DOHH2 (cell line): ENCODE measurements around the gene C8A.

Source experiments
- H3F3A ChIP-seq: fragments of 200-600 bp; sonication (generic), shearing (Covaris generic); 2 replicates; pipeline ENCODE4 v1.6.0; 2016; ENCODE audit warnings: antibody characterized with exemption, mild to moderate bottlenecking; ENCODE audit not compliant: control insufficient read depth, insufficient read depth
- H3K27ac ChIP-seq: fragments of 200-600 bp; sonication (generic); 2 replicates; pipeline ENCODE4 v1.5.1; 2014; ENCODE audit warnings: low read depth, mild to moderate bottlenecking, low read length, moderate library complexity
- H3K27me3 ChIP-seq: fragments of 200-600 bp; sonication (generic); 2 replicates; pipeline ENCODE4 v1.6.1; 2014; ENCODE audit warnings: mild to moderate bottlenecking, low read length, mixed read lengths; ENCODE audit not compliant: control insufficient read depth
- H3K36me3 ChIP-seq: fragments of 200-600 bp; sonication (generic); 2 replicates; pipeline ENCODE4 v1.6.1; 2014; ENCODE audit warnings: mild to moderate bottlenecking, low read length, moderate library complexity, mixed read lengths; ENCODE audit not compliant: control insufficient read depth
- H3K4me1 ChIP-seq: fragments of 200-600 bp; sonication (generic); 2 replicates; pipeline ENCODE4 v1.6.1; 2014; ENCODE audit warnings: mild to moderate bottlenecking, low read length, mixed read lengths; ENCODE audit not compliant: control insufficient read depth
- H3K4me2 ChIP-seq: fragments of 200-600 bp; sonication (generic); 2 replicates; pipeline ENCODE4 v1.6.0; 2014; ENCODE audit warnings: mild to moderate bottlenecking, low read length, moderate library complexity
- H3K4me3 ChIP-seq: fragments of 200-600 bp; sonication (generic); 2 replicates; pipeline ENCODE4 v1.5.1; 2014; ENCODE audit warnings: mild to moderate bottlenecking, low read length, mixed read lengths
- H3K79me2 ChIP-seq: fragments of 200-600 bp; sonication (generic); 2 replicates; pipeline ENCODE4 v1.6.1; 2014; ENCODE audit warnings: mild to moderate bottlenecking, low read length, mixed read lengths; ENCODE audit not compliant: control insufficient read depth
- H3K9me2 ChIP-seq: fragments of 200-600 bp; sonication (generic); replicated peaks from 2 replicates; pipeline ENCODE4 v1.6.1; 2014; ENCODE audit warnings: mild to moderate bottlenecking, low read length, mixed read lengths; ENCODE audit not compliant: control insufficient read depth
- H3K9me3 ChIP-seq: fragments of 200-600 bp; sonication (generic); 2 replicates; pipeline ENCODE4 v1.6.1; 2014; ENCODE audit warnings: antibody characterized with exemption, low read length, mixed read lengths; ENCODE audit not compliant: control insufficient read depth, insufficient read depth
- H4K20me1 ChIP-seq: fragments of 200-600 bp; sonication (generic); 2 replicates; pipeline ENCODE4 v1.6.0; 2014; ENCODE audit warnings: low read depth, mild to moderate bottlenecking, antibody characterized with exemption, low read length, moderate library complexity; ENCODE audit not compliant: control insufficient read depth, insufficient read depth
- CTCF ChIP-seq: fragments of 200-600 bp; sonication (generic); IDR thresholded peaks from one replicate; pipeline ENCODE4 v1.5.1; 2014; ENCODE audit warnings: antibody characterized with exemption, mild to moderate bottlenecking, low read depth, low read length; ENCODE audit not compliant: poor library complexity, severe bottlenecking
- EZH2phosphoT487 ChIP-seq: fragments of 200-600 bp; sonication (generic); IDR thresholded peaks from 2 replicates; pipeline ENCODE4 v1.6.1; 2017; ENCODE audit warnings: borderline replicate concordance, mild to moderate bottlenecking, antibody characterized with exemption, low read length, moderate library complexity, mixed read lengths

C8A gene

GRCh38 chr1:56874689-56875088, 20.1 kb downstream of the C8A start:
- Histone ChIP-seq H3K9me2 (no peaks in the 10 kb centered on the region), H3F3A (no peaks in the 10 kb centered on the region), H3K4me3 (no peak overlapping the region), H3K79me2 (no peaks in the 10 kb centered on the region), H3K27ac (no peak overlapping the region), H3K27me3 (no peaks in the 10 kb centered on the region), H3K36me3 (no peaks in the 10 kb centered on the region), H4K20me1 (no peaks in the 10 kb centered on the region), H3K9me3 (no peaks in the 10 kb centered on the region), H3K4me2 (no peak overlapping the region), H3K4me1 (no peaks in the 10 kb centered on the region)
- TF ChIP-seq CTCF (no peak), EZH2phosphoT487 (no peak)

DNA sequence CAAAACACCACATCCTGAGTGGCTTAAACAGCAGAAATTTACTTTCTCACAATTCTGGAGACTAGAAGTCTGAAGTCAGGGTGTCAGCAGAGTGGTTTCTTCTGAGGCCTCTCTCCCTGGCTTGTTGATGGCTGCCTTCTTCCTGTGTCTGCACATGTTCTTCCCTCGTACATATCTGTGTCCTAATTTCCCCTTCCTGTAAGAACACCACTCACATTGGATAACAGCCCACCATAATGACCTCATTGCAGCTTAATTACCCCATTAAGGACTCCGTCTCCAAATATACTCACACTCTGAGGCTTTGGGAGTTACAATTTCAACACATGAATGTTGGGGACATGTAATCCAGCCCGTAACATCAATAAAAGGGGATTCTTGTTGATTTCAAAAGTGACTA, 23.4 kb downstream of the C8A start:
- Histone ChIP-seq H3F3A (no peaks in the 10 kb centered on the region), H3K4me1 (no peaks in the 10 kb centered on the region), H3K27me3 (no peaks in the 10 kb centered on the region), H3K9me2 (no peaks in the 10 kb centered on the region), H3K9me3 (no peaks in the 10 kb centered on the region), H3K4me2 (no peak overlapping the region), H3K79me2 (no peaks in the 10 kb centered on the region), H3K36me3 (no peaks in the 10 kb centered on the region), H3K27ac (no peak overlapping the region), H4K20me1 (no peaks in the 10 kb centered on the region), H3K4me3 (no peak overlapping the region)
- TF ChIP-seq EZH2phosphoT487 (no peak), CTCF (no peak)

- H3K9me2 ChIP-seq: no peaks in the 10 kb centered on the region
- H3F3A ChIP-seq: no peaks in the 10 kb centered on the region
- no peaks in the 10 kb centered on the region for H3K9me3 ChIP-seq
- H3K27me3 ChIP-seq: no peaks in the 10 kb centered on the region
- no peaks in the 10 kb centered on the region for H3K36me3 ChIP-seq
- no peaks in the 10 kb centered on the region for H4K20me1 ChIP-seq
- H3K4me2 ChIP-seq: no peak overlapping the region
- H3K4me1 ChIP-seq: no peaks in the 10 kb centered on the region
- H3K27ac ChIP-seq: no peak overlapping the region
- no peaks in the 10 kb centered on the region for H3K79me2 ChIP-seq
- TF ChIP-seq CTCF (no peak), EZH2phosphoT487 (no peak)
- H3K4me3 ChIP-seq: no peak overlapping the region
Measured at GRCh38 chr1:56880774-56881173, 26.2 kb downstream of the C8A start.

GRCh38 chr1:56881417-56881816, 26.8 kb downstream of the C8A start:
- Histone ChIP-seq H3K9me3 (no peaks in the 10 kb centered on the region), H3K27me3 (no peaks in the 10 kb centered on the region), H3F3A (no peaks in the 10 kb centered on the region), H3K27ac (no peak overlapping the region), H3K9me2 (no peaks in the 10 kb centered on the region), H3K36me3 (no peaks in the 10 kb centered on the region), H4K20me1 (no peaks in the 10 kb centered on the region), H3K79me2 (no peaks in the 10 kb centered on the region), H3K4me1 (no peaks in the 10 kb centered on the region), H3K4me3 (no peak overlapping the region), H3K4me2 (no peak overlapping the region)
- TF ChIP-seq EZH2phosphoT487: no peak
- no peak for TF ChIP-seq CTCF
